A673 (cell line): ENCODE results near the gene TMEM59L.

Experiments
- CTCF ChIP-seq: fragments of 300-800, 200-600 bp; sonication (generic); conservative IDR thresholded peaks from 2 replicates; pipeline ENCODE4 v1.5.1; 2017; ENCODE audit warnings: low read depth, mild to moderate bottlenecking, antibody characterized with exemption, low read length, moderate library complexity, mixed read lengths
- EZH2 ChIP-seq: fragments of 200-600 bp; sonication (generic); IDR thresholded peaks from 2 replicates; pipeline ENCODE4 v1.6.1; 2017; ENCODE audit warnings: borderline replicate concordance, low read depth, mild to moderate bottlenecking, mixed read lengths, antibody characterized with exemption, low read length; ENCODE audit not compliant: poor library complexity, severe bottlenecking

GRCh38 chr19:18653853-18654252 lies 41.2 kb downstream of the TMEM59L start:
- no peak for TF ChIP-seq CTCF
- no peak for TF ChIP-seq EZH2
